Endothelial cell of umbilical vein (primary cell): ENCODE results near the gene SMC4. TPM values are rescaled to one million over a fixed set of nuclear protein-coding genes. Genes with fewer than 3 reads are reported as not detected.
A peak's percentile ranks its signal among the peaks of the same experiment; 100 is the strongest.

Experiments
- BruUV-seq: library from RNA; stranded (reverse); fragments of 400-500 nt; replicated peaks from 2 replicates; lab custom pipeline; 2021; lab: Mats Ljungman, UMichigan
- CTCF ChIA-PET: fragments of 300-600, 350-600 bp; sonication (Branson Sonifier 250); formaldehyde crosslinking; loops from one replicate; lab custom pipeline; 2021; ENCODE audit warnings: antibody characterized with exemption, inconsistent platforms; lab: Charles Lee
- POLR2A ChIA-PET: fragments of 300-600, 350-600 bp; sonication (Branson Sonifier 250); formaldehyde crosslinking; loops from one replicate; lab custom pipeline; 2021; ENCODE audit warnings: antibody characterized with exemption, inconsistent platforms; lab: Charles Lee
- DNase-seq: peaks from one replicate; pipeline ENCODE4 v3.0.0-alpha.2; 2011; ENCODE audit warnings: low read depth, low spot score
- FAIRE-seq: peaks from 2 replicates; lab custom pipeline; 2011; peaks lifted over from hg19 to GRCh38; lab: Jason Lieb, UNC
- H2AFZ ChIP-seq: 2 replicates; pipeline ENCODE4 v1.6.0; 2012; ENCODE audit warnings: low read depth, low read length, control low read depth, inconsistent platforms
- H3K27ac ChIP-seq: 2 replicates; pipeline ENCODE4 v1.5.1; 2011; ENCODE audit warnings: low read depth, mild to moderate bottlenecking, control low read depth, low read length, moderate library complexity; ENCODE audit not compliant: insufficient read depth
- H3K27me3 ChIP-seq, 2 experiments: 2 replicates each; pipeline versions ENCODE4 v1.6.0 to v1.6.1; 2011; ENCODE audit warnings: low read length in 2 of 2, mixed read lengths in 1 of 2; ENCODE audit not compliant: control insufficient read depth in 2 of 2, insufficient read depth in 2 of 2
- H3K36me3 ChIP-seq, 2 experiments: 2 replicates in 1 of 2; 3 replicates in 1 of 2; pipeline ENCODE4 v1.5.1; 2011; ENCODE audit warnings: low read length in 2 of 2, mild to moderate bottlenecking in 1 of 2, moderate library complexity in 1 of 2; ENCODE audit not compliant: control insufficient read depth in 2 of 2, insufficient read depth in 2 of 2; ENCODE audit errors: extremely low read depth in 1 of 2
- H3K4me1 ChIP-seq: 3 replicates; pipeline ENCODE4 v1.5.1; 2011; ENCODE audit warnings: mild to moderate bottlenecking, low read length; ENCODE audit not compliant: control insufficient read depth, insufficient read depth; ENCODE audit errors: extremely low read depth
- H3K4me2 ChIP-seq: 2 replicates; pipeline ENCODE4 v1.6.1; 2011; ENCODE audit warnings: low read length, control low read depth, mixed read lengths; ENCODE audit not compliant: insufficient read depth
- H3K4me3 ChIP-seq, 3 experiments: fragments of 200-600 bp in 1 of 3; sonication (generic), shearing (Covaris generic) in 1 of 3; replicated peaks in 1 of 3; 2 replicates each; pipeline ENCODE4 v1.5.1; 2011 to 2016; ENCODE audit warnings: control low read depth in 3 of 3, low read length in 3 of 3, mild to moderate bottlenecking in 2 of 3, inconsistent platforms in 1 of 3, low read depth in 1 of 3, moderate library complexity in 1 of 3; ENCODE audit not compliant: insufficient read depth in 1 of 3
- H3K79me2 ChIP-seq: 2 replicates; pipeline ENCODE4 v1.6.0; 2012; ENCODE audit warnings: low read length, inconsistent platforms; ENCODE audit not compliant: control insufficient read depth, insufficient read depth
- H3K9ac ChIP-seq: replicated peaks from 2 replicates; pipeline ENCODE3; 2011; ENCODE audit warnings: low read length, control low read depth; ENCODE audit not compliant: insufficient read depth; ENCODE audit errors: extremely low read depth
- H3K9me1 ChIP-seq: replicated peaks from 3 replicates; pipeline ENCODE4 v1.6.0; 2011; ENCODE audit warnings: mild to moderate bottlenecking, low read length; ENCODE audit not compliant: control insufficient read depth, insufficient read depth; ENCODE audit errors: extremely low read depth
- H3K9me3 ChIP-seq: replicated peaks from 2 replicates; pipeline ENCODE4 v1.5.1; 2012; ENCODE audit warnings: low read length, inconsistent platforms; ENCODE audit not compliant: control insufficient read depth, insufficient read depth
- H4K20me1 ChIP-seq: replicated peaks from 2 replicates; pipeline ENCODE3; 2011; ENCODE audit warnings: mild to moderate bottlenecking, low read length; ENCODE audit not compliant: control insufficient read depth, insufficient read depth; ENCODE audit errors: extremely low read depth
- EZH2 ChIP-seq: IDR thresholded peaks from 2 replicates; pipeline ENCODE4 v1.6.1; 2012; ENCODE audit warnings: borderline replicate concordance, low read depth, mild to moderate bottlenecking, moderate library complexity, low read length, inconsistent platforms; ENCODE audit not compliant: severe bottlenecking
- FOS ChIP-seq: IDR thresholded peaks from 2 replicates; pipeline ENCODE4 v1.6.1; 2011; ENCODE audit warnings: mild to moderate bottlenecking, low read length, moderate library complexity, borderline replicate concordance; ENCODE audit not compliant: insufficient read depth
- GATA2 ChIP-seq: IDR thresholded peaks from 2 replicates; pipeline ENCODE4 v1.7.0; 2011; ENCODE audit warnings: low read depth, mild to moderate bottlenecking, moderate library complexity, mixed read lengths, low read length; ENCODE audit not compliant: insufficient read length, insufficient read depth
- JUN ChIP-seq: IDR thresholded peaks from 2 replicates; pipeline ENCODE4 v1.6.1; 2011; ENCODE audit warnings: borderline replicate concordance, low read depth; ENCODE audit not compliant: insufficient read length, insufficient read depth
- MYC ChIP-seq: IDR thresholded peaks from one replicate; pipeline ENCODE4 v1.6.1; 2011; ENCODE audit warnings: mild to moderate bottlenecking, low read depth, low read length
- POLR2A ChIP-seq: IDR thresholded peaks from 2 replicates; pipeline ENCODE4 v1.6.1; 2012; ENCODE audit warnings: low read depth, mild to moderate bottlenecking, control low read depth, low read length
- POLR2AphosphoS5 ChIP-seq: IDR thresholded peaks from 2 replicates; pipeline ENCODE4 v1.6.1; 2012; ENCODE audit warnings: low read depth, mild to moderate bottlenecking, control low read depth, low read length, moderate library complexity; ENCODE audit not compliant: insufficient read depth
- dilution Hi-C: fragments of 300-500 bp; cut with MboI; formaldehyde crosslinking; loops from one replicate; pipeline ENCODE4 v1.15.0; 2019; ENCODE audit warnings: low sequenced_read_pairs; ENCODE audit not compliant: extremely low pct_ligation_motif_present
- intact Hi-C: fragments of 100-400 bp; cut with micrococcal nuclease; formaldehyde crosslinking; loops from one replicate; pipeline ENCODE4 v1.10.0; 2022
- polyA plus RNA-seq, 4 experiments: library from polyadenylated mRNA; depleted of rRNA in 3 of 4; stranded (reverse) in 3 of 4; unstranded in 1 of 4; fragments of >200 nt; gene quantifications; 2 replicates each; pipeline versions ENCODE4 v1.2.1 to v1.2.3, GENCODE V29; 2011 to 2012; ENCODE audit warnings: missing spikeins in 1 of 4
- total RNA-seq: library from RNA; stranded (reverse); gene quantifications from 2 replicates; pipeline ENCODE4 v1.2.3, GENCODE V29; 2021
- TF ChIP-seq, protein P1 (sequence below): IDR thresholded peaks from 2 replicates; pipeline ENCODE4 v1.6.1; 2011; ENCODE audit not compliant: insufficient read depth, insufficient read length
- TF ChIP-seq, protein P2 (sequence below), 2 donors: IDR thresholded peaks; 1 replicate in 1 of 2; 2 replicates in 1 of 2; pipeline ENCODE4 v1.5.1; 2011; ENCODE audit warnings: low read length in 2 of 2, mild to moderate bottlenecking in 2 of 2, moderate library complexity in 2 of 2, control low read depth in 1 of 2, inconsistent platforms in 1 of 2, low read depth in 1 of 2; ENCODE audit not compliant: insufficient read depth in 1 of 2; ENCODE audit errors: extremely low read depth in 1 of 2

SMC4 gene
- total and polyA plus RNA-seq, 2 donors (not counting 3 experiments of a cell fraction or from before 2014, with no cell fraction given): 32.1 to 153 TPM

DNA sequence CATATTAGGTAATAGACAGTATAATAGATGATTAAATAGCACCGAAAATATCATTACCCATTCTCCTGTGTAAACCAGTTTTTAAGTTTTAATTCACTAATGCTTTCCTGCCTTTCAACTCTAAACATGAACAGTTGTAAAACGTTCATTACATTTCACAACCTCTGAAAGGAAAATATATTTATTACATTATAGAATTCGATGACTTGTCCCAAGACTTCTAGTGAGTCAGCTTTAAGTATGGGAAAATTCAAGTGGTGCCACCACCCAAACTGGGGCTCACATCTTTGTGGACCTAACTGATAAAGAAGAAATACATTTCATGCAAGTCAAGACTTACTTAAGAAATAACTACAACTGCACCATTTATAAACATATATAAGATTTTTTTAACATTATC is 48.1 kb downstream of the SMC4 start:
- Histone ChIP-seq H3K4me1 (peaks cover 21% of the 10 kb centered on the region), H3K9me1 (no peaks in the 10 kb centered on the region), H3K27ac (no peak overlapping the region), H3K79me2 (peaks cover 67% of the 10 kb centered on the region), H2AFZ (no peak overlapping the region), H3K4me3 (peak overlapping the region in 1 of 3 experiments; percentile 85), H3K4me2 (peak overlapping the region; percentile 88), H3K36me3 (no peaks in the 10 kb centered on the region), H3K9ac (peak overlapping the region; percentile 36), H3K9me3 (no peaks in the 10 kb centered on the region), H3K27me3 (no peaks in the 10 kb centered on the region), H4K20me1 (no peaks in the 10 kb centered on the region)
- intact Hi-C loops: no loop called here
- dilution Hi-C loops: no loop called here
- ChIA-PET POLR2A (no interaction called here), CTCF (interaction anchor here (0.9 to 1.9 kb wide), 4 partner anchors 13 to 415 kb away, joined by 3 to 5 read pairs (median 4); no protein-coding TSS in a partner anchor)
- no TSS peak for BruUV-seq
- TF ChIP-seq FOS (no peak), POLR2A (no peak), POLR2AphosphoS5 (no peak), GATA2 (no peak), JUN (no peak), MYC (no peak), EZH2 (no peak)
- TF ChIP-seq, protein P1, sequence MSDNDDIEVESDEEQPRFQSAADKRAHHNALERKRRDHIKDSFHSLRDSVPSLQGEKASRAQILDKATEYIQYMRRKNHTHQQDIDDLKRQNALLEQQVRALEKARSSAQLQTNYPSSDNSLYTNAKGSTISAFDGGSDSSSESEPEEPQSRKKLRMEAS: no peak
- TF ChIP-seq, protein P2, sequence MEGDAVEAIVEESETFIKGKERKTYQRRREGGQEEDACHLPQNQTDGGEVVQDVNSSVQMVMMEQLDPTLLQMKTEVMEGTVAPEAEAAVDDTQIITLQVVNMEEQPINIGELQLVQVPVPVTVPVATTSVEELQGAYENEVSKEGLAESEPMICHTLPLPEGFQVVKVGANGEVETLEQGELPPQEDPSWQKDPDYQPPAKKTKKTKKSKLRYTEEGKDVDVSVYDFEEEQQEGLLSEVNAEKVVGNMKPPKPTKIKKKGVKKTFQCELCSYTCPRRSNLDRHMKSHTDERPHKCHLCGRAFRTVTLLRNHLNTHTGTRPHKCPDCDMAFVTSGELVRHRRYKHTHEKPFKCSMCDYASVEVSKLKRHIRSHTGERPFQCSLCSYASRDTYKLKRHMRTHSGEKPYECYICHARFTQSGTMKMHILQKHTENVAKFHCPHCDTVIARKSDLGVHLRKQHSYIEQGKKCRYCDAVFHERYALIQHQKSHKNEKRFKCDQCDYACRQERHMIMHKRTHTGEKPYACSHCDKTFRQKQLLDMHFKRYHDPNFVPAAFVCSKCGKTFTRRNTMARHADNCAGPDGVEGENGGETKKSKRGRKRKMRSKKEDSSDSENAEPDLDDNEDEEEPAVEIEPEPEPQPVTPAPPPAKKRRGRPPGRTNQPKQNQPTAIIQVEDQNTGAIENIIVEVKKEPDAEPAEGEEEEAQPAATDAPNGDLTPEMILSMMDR (IDR thresholded peaks at IDR 0.05; ENCODE audit: extremely low read depth in 1 of 2, insufficient read depth in 1 of 2, low read depth in 1 of 2, low read length in 2 of 2): no peak
- DNase-seq (peak; percentile 36), FAIRE-seq (no peak)
